ENCODE data around the gene MAST1.

DNA sequence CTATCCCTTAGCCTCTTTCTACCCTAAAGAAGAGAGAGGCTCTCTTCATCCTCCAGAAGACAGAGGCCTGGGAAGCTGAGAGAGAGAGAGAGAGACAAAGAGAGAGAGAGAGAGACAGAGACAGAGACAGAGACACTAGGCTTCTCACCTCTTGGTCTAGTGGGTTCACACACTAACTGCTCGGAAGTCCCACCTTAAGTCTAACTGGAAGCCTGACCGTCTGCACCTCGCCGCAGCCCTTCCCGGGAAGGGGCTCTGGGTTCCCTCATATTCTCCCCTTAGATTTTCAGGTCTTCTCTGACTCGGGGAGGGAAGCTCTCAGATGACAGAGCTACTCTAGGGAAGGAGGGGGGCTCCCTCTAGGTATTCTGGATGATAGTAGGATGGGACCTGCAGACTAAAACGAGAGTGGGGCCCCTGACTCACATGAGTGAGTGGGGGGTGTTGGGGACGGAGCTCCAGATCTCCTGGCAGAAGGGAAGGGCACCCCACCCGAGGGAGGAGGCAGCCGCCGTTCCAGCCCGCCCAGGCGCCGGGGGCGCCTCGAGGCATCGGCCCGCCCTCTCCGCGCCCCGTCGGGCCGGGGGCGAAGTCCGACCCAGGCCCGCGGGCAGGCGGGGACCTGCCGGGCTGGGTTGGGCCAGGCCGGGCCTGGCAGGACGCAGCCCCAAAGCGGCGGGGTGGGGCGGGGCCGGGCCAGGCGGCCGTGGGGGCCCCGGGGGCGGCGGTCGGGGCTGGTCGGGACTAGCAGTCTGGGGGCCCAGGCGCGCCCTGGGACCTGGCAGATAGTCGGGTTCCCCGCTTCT, 49.0 kb upstream of the MAST1 start:
- TF ChIP-seq, protein P1, sequence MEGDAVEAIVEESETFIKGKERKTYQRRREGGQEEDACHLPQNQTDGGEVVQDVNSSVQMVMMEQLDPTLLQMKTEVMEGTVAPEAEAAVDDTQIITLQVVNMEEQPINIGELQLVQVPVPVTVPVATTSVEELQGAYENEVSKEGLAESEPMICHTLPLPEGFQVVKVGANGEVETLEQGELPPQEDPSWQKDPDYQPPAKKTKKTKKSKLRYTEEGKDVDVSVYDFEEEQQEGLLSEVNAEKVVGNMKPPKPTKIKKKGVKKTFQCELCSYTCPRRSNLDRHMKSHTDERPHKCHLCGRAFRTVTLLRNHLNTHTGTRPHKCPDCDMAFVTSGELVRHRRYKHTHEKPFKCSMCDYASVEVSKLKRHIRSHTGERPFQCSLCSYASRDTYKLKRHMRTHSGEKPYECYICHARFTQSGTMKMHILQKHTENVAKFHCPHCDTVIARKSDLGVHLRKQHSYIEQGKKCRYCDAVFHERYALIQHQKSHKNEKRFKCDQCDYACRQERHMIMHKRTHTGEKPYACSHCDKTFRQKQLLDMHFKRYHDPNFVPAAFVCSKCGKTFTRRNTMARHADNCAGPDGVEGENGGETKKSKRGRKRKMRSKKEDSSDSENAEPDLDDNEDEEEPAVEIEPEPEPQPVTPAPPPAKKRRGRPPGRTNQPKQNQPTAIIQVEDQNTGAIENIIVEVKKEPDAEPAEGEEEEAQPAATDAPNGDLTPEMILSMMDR (conservative IDR thresholded peaks at IDR 0.05; ENCODE audit: low read depth in 2 of 2), result no peak
- TF ChIP-seq, protein P2, sequence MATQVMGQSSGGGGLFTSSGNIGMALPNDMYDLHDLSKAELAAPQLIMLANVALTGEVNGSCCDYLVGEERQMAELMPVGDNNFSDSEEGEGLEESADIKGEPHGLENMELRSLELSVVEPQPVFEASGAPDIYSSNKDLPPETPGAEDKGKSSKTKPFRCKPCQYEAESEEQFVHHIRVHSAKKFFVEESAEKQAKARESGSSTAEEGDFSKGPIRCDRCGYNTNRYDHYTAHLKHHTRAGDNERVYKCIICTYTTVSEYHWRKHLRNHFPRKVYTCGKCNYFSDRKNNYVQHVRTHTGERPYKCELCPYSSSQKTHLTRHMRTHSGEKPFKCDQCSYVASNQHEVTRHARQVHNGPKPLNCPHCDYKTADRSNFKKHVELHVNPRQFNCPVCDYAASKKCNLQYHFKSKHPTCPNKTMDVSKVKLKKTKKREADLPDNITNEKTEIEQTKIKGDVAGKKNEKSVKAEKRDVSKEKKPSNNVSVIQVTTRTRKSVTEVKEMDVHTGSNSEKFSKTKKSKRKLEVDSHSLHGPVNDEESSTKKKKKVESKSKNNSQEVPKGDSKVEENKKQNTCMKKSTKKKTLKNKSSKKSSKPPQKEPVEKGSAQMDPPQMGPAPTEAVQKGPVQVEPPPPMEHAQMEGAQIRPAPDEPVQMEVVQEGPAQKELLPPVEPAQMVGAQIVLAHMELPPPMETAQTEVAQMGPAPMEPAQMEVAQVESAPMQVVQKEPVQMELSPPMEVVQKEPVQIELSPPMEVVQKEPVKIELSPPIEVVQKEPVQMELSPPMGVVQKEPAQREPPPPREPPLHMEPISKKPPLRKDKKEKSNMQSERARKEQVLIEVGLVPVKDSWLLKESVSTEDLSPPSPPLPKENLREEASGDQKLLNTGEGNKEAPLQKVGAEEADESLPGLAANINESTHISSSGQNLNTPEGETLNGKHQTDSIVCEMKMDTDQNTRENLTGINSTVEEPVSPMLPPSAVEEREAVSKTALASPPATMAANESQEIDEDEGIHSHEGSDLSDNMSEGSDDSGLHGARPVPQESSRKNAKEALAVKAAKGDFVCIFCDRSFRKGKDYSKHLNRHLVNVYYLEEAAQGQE (IDR thresholded peaks at IDR 0.05; ENCODE audit: unreplicated experiment), result no peak
- TF ChIP-seq EZH2phosphoT487 (IDR thresholded peaks at IDR 0.05; ENCODE audit: unreplicated experiment), result no peak
- no peak for TF ChIP-seq POLR2AphosphoS5 (IDR thresholded peaks at IDR 0.05; ENCODE audit: low read depth)

All from GM23338 (cell line).